ENCODE data around the gene GHITM. TPM values are rescaled to one million over a fixed set of nuclear protein-coding genes. Genes with fewer than 3 reads are reported as not detected.

Gene GHITM
- total RNA-seq, 4 donors from 2014 or later, result 137 to 289 (median 182) TPM

DNA sequence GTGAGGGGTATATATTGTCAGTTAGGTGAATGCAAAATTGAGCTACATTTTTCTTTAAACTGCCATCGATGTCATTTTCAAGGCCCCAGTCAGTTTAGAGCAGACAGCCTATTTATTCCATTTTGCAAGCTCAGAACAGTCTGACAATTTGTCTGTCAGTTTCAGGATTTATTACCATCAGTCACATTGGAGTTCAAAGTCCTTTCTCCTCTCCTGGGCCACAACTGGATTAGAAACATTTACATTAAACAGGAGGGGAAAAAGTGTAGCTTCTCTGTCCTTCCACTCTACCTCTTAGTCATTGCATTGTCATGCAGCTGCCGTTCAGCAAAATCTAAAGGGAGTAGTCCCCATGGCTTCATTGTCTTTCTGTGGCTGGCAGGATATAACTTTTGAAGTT is 3.5 kb upstream of the GHITM start:
- no peaks in the 10 kb centered on the region for H3K36me3 ChIP-seq
- intact Hi-C loops (cut with DNase I), result no loop called here
- no peaks in the 10 kb centered on the region for H3K9me3 ChIP-seq
- DNase-seq, result no peak
- TF ChIP-seq CTCF (IDR thresholded peaks at IDR 0.05) (no peak), POLR2A (IDR thresholded peaks at IDR 0.05) (no peak)
- peaks cover 7 to 19% (median 7%) of the 10 kb centered on the region in 3 donors for H3K4me1 ChIP-seq
- H3K27ac ChIP-seq, result no peak overlapping the region
- 53 to 68% methylated on average over 2 of the region's 2 CpGs for WGBS, 2 donors
- no peak overlapping the region for H3K4me3 ChIP-seq
- peaks cover 0 to 12% (median 0%) of the 10 kb centered on the region in 4 donors for H3K27me3 ChIP-seq

DNA sequence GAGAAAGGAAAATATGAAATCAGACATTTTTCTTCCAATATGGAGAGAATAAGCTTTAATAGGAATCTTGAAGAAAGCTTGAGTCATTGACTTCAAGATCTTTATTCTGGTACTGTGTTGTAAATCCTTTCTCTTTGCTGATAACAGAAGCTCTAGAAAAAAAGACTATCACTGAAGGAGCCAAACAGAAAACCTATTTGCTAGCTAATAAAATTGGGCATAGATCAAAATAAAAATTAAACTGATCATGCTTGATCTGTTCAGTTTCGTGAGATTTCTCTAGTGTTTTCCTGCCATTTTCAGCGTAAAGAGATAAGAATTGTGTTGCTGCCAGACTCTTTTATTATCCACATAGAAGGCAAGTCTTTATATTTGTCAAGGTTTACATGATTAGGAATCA is 1.5 kb upstream of the GHITM start:
- peaks cover 0 to 2% (median 0%) of the 10 kb centered on the region in 4 donors for H3K27me3 ChIP-seq
- DNase-seq, result no peak
- peaks cover 0 to 17% (median under 1%) of the 10 kb centered on the region in 3 donors for H3K36me3 ChIP-seq
- TF ChIP-seq CTCF (IDR thresholded peaks at IDR 0.05) (no peak), POLR2A (IDR thresholded peaks at IDR 0.05) (no peak)
- H3K27ac ChIP-seq, result no peak overlapping the region
- H3K4me1 ChIP-seq, result peaks cover 11 to 34% (median 13%) of the 10 kb centered on the region in 3 donors
- no peaks in the 10 kb centered on the region for H3K9me3 ChIP-seq
- 90 to 92% methylated on average over 2 of the region's 2 CpGs for WGBS, 2 donors
- H3K4me3 ChIP-seq, result no peak overlapping the region
- intact Hi-C loops (cut with DNase I), result no loop called here

DNA sequence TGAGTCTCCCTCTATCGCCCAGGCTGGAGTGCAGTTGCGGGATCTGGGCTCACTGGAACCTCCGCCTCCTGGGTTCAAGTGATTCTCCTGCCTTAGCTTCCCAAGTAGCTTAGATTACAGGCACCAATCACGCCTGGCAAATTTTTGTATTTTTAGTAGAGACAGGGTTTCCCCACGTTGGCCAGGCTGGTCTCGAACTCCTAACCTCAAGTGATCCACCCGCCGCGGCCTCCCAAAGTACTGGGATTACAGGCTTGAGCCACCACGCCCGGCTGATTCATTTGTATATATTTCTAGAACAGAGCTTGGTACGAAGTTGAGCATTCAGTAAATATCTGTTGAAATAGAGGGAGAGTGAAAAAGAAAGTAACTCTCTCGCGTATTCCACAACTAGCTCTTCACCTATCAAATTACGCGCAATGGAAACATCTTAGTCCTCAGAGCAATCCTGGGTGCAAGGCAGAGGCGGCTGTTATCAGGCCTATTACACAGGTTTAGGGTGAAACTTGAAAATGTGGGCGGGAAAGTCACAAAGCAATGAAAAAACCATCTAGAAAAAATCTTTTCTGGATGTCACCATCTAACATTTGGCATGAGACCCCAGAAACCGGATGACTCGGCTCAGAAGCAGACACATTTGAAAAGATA is 707 bp upstream of the GHITM start:
- Histone ChIP-seq H3K4me3 (peak overlapping the region; percentile 86 to 99 (median 98)), H3K27me3 (no peaks in the 10 kb centered on the region), H3K36me3 (peaks cover 0 to 25% (median 9%) of the 10 kb centered on the region in 3 donors), H3K9me3 (no peaks in the 10 kb centered on the region), H3K4me1 (peaks cover 11 to 34% (median 13%) of the 10 kb centered on the region in 3 donors), H3K27ac (peak overlapping the region; percentile 97 to 100 (median 98))
- intact Hi-C loops (cut with DNase I), result no loop called here
- WGBS, 2 donors, result 45 to 52% methylated on average over 14 to 20 of the region's 20 CpGs
- TF ChIP-seq CTCF (IDR thresholded peaks at IDR 0.05), result no peak
- no peak for TF ChIP-seq POLR2A (IDR thresholded peaks at IDR 0.05)
- DNase-seq, result no peak

GRCh38 chr10:84140036-84140379 is 699 bp downstream of the GHITM start:
- no peaks in the 10 kb centered on the region for H3K27me3 ChIP-seq
- no peak for DNase-seq
- peaks cover 11 to 34% (median 13%) of the 10 kb centered on the region in 3 donors for H3K4me1 ChIP-seq
- H3K36me3 ChIP-seq, result peaks cover 0 to 39% (median 22%) of the 10 kb centered on the region in 3 donors
- peak overlapping the region; percentile 86 to 99 (median 98) for H3K4me3 ChIP-seq
- 6 to 7% methylated on average over 9 of the region's 12 CpGs for WGBS, 2 donors
- H3K9me3 ChIP-seq, result no peaks in the 10 kb centered on the region
- TF ChIP-seq POLR2A (IDR thresholded peaks at IDR 0.05) (no peak), CTCF (IDR thresholded peaks at IDR 0.05) (no peak)
- peak overlapping the region; percentile 97 to 100 (median 98) for H3K27ac ChIP-seq
- intact Hi-C loops (cut with DNase I), result no loop called here

DNA sequence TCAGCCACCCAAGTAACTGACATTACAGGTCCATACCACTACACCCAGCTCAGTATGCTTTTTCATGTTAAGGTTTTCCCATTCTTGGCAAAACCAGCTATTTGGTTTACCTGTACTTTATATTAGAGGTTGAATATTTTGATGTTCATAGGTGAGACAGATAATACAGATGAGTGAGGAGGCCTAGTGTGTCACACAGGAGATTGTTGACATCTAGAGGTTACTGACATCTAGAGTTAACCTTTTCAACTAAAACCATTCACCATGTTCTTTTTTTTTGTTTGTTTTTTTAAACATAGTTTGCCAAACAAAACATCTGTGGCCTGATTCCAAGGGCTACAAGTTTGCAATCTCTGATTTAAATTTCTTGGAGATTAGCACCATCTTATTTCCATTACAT is 8.0 kb downstream of the GHITM start:
- Histone ChIP-seq H3K27ac (no peak overlapping the region), H3K9me3 (no peaks in the 10 kb centered on the region), H3K4me3 (no peak overlapping the region), H3K27me3 (no peaks in the 10 kb centered on the region), H3K4me1 (peaks cover 0 to 8% (median 0%) of the 10 kb centered on the region in 3 donors), H3K36me3 (peaks cover 0 to 100% (median 58%) of the 10 kb centered on the region in 3 donors)
- intact Hi-C loops (cut with DNase I), result loop anchor here (5.0 kb wide), 1 partner anchor 60 kb away; no protein-coding TSS in a partner anchor
- TF ChIP-seq POLR2A (IDR thresholded peaks at IDR 0.05) (no peak), CTCF (IDR thresholded peaks at IDR 0.05) (no peak)
- DNase-seq, result no peak

Measured in esophagus squamous epithelium (tissue), 5 donors.